TTC549 (cell line): ENCODE results near the gene KHK.

Experiments
- FAIRE-seq: peaks from 2 replicates; lab custom pipeline; 2012; peaks lifted over from hg19 to GRCh38; lab: Jason Lieb, UNC

The KHK gene

DNA sequence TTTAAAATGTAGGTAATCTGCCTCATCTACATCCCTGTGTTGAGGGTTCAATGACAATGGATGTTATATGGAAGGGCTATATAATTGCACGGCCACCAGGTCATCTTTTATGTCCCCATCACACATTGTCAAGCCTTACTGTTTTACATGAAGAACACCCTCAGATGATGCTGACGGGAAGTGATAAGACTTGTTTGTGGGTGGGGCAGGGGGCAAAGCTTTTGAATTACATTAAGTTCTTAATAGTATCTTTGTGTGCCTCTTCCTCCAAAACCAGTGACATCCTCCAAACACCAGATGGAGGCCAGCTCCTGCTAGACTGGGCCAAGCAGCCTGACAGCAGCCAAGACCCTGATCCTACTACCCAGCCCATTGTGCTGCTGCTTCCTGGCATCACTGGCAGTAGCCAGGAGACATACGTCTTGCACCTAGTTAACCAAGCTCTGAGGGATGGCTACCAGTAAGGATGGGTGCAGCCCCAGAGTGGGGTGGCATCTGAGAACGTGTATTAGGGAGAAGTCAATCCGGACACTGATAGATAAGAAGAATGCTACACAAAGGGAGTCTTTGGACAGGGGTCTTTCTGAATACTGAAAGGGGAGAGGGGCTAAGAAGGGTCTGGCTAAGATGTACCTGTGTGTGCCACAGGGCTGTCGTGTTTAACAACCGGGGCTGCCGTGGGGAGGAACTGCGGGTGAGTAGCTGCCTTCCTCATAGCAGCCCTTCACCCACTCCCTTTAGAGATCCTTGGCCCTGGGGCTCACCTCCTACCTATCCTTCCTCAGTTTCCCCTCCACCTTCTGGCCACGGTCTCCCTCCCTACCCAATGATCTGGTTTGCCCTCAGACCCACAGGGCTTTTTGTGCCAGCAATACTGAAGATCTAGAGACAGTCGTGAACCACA lies 42.3 kb downstream of the KHK start:
- FAIRE-seq = no peak

DNA sequence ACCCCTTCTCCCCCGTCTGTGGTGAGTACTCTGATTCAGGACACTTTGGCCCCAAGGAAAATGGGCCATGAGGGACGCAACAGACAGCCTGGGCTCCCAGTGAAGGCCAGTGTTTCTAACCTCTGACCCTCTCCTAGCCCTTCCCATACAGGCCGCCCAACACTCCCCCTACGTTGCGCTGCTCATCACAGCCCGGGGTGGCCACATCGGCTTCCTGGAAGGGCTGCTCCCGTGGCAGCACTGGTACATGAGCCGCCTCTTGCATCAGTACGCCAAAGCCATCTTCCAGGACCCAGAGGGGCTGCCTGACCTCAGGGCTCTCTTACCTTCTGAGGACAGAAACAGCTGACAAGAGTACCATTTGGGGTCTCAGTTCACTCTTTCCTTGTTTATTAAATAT lies 43.8 kb downstream of the KHK start:
- no peak for FAIRE-seq

DNA sequence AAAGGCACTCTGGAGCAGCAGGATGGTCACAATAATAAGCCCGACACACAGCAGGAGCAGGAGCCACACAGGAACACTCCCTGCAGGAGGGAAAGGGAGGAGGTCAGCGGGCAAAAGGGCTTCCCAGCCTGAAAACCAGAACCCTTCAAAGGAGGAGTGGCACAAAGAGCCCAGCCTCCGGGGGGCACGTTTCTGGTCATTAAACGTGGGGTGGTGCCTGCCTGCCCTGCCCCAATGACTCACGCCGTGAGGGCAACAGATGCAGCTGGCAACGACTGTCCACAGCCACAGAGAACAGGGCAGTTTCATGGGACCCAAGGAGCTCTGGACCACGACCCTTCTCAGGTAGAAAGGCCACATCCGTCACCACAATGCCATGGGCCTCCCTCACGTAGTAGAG lies 44.9 kb downstream of the KHK start:
- FAIRE-seq = no peak

DNA sequence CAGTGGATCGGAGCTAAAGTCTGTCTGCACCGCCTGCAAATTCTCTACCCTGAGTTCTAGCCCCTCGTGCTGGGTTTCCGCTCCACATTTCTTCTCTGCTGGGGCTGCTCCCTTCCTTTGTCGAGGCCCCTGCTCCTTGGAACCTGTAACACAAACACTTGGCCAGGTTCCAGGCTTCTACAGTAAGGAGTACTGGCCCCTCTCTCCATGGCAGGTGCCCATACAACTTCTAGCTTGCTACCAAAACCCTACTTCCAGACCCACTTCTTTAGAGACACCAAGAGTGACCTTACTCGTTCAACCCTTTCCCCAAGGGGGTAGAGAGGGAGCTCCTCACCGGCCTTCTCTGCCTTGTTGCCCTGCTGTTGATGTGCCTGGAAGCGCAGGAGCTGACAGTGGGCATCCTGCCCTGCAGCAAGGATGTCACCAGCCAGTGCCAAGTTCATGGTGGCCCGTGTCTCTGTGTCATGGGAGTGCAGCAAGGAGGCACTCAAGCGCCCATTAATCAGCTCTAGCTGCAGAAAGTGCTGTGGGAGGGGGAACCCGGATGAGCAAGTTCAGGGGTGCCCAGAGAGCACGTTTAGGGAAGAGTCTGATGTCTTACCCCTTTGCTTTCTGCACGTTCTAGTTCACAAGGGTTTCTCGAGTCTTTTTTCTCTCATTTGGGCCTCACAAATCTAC lies 46.8 kb downstream of the KHK start:
- FAIRE-seq = no peak

DNA sequence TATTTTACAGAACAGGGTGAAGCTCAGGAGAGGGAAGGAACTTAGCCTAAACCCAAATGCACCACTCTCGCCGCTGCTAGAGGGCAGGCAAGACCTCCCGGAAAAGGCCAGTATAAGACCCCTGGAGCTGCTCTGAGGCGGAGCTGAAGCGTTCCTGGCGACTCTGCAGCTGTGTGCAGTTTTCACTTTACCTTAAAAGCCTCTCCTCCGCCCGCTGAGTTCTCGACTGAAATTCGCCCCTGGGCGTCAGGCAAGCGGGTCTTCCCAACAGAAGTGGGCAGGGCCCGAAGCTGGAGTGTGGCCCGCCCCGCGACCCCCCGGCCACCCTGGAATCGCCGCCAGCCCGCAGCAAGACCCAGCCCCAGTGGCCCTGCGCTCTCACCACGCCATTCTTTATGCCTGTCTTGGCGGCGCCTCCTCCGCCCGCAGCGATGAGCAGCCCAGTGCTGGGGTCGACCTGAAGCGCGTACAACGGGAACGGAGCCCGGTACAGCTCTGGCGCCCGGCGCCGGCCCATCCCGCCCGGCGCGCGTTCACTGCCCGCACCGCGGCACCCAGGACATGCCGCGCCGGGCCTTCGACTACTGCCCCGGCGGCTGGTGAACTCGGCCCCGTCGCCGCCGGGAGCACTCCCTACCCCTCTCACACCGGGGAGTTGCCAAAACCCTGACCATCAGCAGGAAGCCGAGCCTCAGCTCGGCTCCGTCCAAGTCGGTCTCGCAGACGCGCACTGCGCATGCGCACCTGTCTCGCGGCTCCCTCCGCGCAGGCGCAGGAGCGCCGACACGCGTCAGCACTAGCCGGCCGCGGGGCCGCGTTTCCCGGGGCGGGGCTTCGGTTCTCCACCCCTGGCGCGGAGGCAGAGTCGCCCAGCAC lies 47.6 kb downstream of the KHK start, which contains the start of gene PREB:
PREB (minus strand) TSS at position 732 of the 876 bp plus-strand sequence; CDS start at position 517, 215 bp downstream.
- FAIRE-seq = peak; percentile 34

DNA sequence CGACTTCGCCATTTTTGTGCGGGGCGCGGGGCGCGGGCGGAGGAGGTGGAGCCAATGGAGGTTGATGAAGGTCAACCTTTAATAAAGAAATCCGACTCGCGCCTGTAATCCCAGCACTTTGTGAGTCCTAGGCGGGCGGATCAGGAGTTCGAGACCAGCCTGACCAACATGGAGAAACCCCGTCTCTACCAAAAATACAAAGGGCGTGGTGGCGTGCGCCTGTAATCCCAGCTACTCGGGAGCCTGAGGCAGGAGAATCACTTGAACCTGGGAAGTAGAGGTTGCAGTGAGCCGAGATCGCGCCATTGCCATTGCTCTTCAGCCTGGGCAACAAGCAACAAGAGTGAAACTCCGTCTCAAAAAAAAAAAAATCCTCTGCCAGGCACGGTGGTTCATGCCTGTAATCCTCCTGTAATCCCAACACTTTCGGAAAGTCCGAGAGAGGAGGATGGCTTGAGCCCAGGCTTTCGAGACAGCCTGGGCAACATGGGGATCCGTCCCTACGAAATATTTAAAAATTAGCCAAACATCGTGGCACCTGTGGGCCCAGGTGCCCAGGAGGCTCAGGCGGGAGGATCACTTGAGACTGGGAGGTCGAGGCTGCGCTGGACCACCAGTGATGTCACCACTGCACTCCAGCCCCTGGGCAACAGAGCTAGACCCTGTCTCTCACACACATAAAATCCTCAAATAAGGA lies 48.4 kb downstream of the KHK start:
- no peak for FAIRE-seq

DNA sequence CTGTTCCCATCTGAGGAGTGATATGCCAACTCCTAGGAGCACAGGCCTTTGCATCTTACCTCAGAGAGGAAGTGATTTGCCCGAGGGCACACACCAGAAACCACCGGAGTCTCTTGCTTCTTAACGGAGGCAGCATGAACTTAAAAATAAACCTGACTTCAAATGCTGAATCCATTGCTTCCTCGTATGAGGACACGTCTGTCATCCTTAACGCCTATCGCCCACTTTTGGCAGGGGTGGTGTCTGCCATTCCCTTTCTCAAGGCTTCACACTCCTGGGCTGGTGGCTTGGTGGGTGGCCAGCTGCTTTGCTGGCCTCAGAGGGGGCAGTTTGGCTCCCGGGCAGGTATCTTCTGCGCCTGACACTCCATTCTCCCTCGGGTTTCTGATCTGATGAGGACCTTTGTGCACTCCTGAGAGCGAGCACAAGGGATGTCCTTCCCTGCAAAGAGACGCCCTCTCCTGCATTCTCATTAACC lies 48.9 kb downstream of the KHK start:
- no peak for FAIRE-seq

DNA sequence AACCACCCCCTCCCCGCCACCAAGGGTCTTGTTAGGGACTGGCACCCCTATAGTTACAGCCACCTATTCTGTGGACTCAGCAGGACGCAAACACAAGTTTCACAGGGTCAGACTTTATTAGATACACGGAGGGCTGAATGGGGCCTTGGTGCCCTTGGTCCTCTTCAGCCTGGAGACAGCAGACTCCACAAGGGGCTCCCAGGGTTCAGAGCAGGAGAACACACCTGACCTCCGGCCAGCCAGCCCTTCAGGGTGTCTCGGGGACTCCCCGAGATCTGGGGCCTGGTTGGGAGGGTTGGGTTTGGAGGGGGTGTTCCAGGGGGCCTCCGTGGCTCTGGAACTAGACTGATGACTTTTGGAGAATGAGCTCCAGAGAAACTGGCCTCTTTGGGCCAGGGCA lies 50.2 kb downstream of the KHK start:
- no peak for FAIRE-seq

DNA sequence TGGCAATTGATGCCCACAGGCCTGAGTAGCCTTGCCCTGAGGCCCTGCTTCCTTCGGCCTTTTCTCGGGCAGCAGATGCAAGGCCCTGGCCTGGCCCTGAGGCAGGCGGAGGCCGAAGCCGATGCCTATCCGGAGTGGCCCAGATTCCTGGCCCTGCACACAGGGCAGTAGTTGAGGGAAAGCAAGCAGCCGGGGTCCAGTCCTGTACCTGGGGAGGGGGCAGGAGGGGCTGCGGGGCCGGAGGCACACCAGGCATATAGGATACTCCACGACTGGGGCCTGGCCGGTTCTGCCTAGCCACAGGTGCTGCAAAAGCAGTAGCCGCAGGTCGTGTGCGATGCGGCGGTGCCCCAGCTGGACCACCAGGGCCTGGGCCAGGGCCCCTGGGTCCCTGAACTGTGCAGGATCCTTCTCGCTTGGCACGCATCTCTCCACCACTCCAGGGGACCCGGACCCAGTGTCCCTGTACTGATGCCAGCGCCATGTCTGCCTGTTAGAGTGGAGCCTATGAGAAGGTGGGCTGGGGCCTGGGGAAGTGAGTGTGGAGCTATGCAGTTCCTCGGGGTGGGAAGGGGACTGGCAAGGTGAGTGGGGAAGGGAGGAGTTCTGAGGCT lies 50.9 kb downstream of the KHK start:
- no peak for FAIRE-seq

DNA sequence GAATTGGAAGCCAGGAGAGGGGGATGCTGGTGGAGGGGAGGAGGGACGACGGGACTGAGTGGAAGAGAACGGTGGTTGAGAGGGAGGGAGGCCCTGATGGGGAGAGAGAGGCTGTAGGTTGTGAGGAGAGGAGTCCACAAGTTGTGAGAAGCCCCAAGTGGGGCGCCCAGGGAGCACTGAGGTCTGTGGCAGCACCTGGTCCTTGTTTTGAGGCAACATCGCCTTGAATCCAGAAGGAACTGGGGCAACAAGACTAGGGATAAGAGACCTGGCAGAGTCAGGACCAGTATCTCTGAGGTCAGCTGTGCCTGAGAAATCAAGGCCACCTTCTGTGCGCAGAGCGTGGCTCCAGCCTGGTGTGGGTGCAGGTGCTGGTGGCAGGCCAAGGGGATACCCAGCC lies 51.5 kb downstream of the KHK start:
- no peak for FAIRE-seq

DNA sequence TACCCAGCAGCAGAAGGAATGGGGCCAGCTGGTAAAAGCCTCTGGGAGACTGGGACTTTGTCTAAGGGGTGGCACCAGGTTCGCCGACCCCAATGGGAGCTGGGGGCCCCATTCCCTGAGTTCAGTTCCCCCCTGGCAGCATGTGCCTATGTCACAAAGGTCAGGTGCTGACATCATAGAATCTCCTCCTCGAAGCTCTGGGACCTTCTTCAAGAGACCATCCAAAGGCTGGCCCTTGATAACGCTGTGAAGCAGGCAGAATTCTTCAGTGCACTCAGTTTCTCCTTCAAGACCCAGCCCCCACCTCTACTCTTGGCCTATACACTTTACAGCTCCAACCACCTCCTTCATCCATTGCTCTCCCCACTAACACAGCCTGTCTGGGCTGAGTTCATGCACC lies 52.7 kb downstream of the KHK start, which contains the start of gene PRR30:
PRR30 (minus strand) TSS at position 101 of the 400 bp plus-strand sequence. CDS start 1,081 bp downstream, outside the sequence.
- FAIRE-seq = no peak

DNA sequence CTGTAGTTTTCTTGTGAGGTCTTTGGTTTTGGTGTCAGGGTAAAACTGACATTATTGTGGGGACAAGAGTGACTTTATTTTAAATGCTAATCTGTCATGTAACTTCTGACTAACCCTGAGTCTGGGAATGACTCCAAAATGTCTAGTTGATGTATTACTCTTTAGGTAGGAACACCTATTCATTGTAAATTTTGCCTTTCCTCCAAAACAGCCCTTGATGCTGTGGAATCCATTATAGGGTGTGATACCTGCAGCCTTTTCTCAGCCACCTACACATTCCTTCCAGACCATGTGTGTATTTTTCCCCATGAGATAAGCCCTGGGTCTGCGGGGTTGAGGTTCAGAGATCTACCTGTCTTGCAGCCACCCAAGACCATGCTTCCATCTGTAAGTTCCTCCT lies 56.7 kb downstream of the KHK start:
- no peak for FAIRE-seq

DNA sequence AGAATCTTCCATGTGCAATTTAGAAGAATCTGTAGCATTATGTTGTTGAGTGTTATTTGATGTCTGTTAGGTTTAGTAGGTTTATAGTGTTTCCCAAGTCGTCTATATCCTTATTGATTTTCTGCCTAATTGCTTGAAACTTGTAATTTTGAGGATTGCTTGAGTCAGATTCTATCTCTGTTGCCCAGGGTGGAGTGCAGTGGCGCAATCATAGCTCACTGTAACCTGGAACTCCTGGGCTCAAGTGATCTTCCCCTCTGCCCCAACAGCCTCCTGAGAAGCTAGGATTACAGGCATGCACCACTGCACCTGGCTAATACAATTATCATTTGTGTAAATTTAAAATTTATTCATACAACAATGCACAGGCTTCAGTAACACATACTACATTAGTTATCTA lies 59.1 kb downstream of the KHK start:
- no peak for FAIRE-seq

DNA sequence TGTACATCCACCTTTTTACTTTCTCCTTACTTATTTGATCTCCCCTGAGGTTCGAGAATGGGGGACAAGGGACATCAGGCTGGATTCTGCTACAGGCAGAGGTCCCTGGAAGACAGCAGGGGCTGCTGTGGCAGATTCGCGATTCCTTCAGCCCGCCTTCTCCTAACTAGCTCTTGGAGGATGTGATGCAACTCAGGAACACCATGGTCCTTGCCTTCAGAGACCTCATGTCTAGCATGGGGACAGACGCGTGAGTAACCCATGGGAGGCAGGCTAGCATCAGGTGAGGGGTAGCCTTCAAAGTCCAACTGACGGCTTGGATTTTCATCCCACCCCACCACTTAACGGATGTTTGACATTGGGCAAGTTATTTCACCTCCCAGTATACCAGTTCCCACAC lies 61.4 kb downstream of the KHK start:
- no peak for FAIRE-seq

DNA sequence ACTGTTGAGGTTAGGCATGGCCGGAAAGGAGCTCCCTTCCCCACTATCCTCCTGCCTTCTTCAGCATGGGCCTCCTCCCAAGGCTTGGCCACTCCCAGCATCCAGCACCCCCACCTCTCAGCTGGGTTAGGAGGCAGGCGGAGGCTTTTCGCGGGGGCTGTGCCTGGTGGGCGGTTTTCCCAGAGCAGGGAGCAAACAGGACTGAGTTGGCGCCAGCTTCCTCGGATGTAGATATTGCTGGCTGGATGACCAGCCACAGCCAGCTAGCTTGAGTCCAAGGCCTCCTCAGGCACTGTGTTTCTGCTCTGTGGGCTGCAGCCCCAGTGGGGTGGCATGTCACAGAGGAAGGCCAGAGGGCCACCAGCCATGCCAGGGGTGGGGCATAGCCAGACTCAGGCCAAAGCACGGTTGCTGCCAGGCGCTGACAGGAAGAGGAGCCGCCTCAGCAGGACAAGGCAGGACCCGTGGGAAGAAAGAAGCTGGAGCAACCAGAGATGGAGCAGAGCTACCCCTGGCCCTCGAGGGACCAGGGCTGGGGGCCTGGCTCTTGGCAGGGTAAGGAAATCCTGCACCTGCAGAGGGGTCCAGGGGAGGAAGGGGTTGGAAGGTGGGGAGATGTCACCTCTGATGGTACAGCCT lies 62.3 kb downstream of the KHK start, which contains the start of gene TCF23:
TCF23 (plus strand) TSS at position 204 of the 639 bp plus-strand sequence; CDS start at position 334, 130 bp downstream.
- FAIRE-seq = no peak

DNA sequence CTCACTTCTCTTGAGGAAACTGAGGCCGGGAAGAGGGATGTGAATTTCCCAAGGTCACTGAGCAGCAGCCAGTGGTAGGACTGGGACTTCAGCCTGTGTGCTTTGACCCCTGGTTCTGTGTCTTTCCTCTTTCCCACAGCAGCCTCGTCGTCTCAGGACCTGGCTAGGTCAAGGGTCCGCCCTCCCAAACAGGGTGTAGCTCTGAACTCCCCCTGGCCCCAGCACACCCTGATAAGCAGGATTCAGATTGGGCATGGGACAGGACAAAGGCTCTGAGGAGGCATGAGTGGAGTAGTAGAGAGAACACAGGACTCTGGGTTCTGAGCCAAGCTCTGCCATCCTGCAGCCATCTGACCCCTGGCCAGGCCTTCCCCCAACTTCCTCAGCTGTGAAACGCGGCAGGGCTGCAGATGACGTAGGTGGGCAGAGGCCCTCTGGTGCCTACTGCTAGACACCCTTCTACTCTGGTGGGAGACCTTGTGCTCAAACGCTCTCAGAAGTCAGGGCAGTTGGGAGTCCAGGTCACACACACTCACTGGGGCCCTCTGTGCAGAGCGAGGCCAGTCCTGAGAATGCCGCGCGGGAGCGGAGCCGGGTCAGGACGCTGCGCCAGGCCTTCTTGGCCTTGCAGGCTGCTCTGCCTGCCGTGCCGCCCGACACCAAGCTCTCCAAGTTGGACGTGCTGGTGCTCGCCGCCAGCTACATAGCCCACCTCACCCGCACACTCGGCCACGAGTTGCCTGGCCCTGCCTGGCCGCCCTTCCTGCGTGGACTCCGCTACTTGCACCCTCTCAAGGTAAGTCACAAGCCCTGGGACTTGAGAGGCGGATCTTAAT lies 63.2 kb downstream of the KHK start:
- FAIRE-seq = no peak
